HepG2 (cell line): ENCODE measurements around the gene VSIG2. TPM values are rescaled to one million over a fixed set of nuclear protein-coding genes. Genes with fewer than 3 reads are reported as not detected.

Experiments used
- ETV6 ChIP-seq: sonication (generic); formaldehyde crosslinking; conservative IDR thresholded peaks from 2 replicates; pipeline ENCODE4 v1.4.0; 2020; ENCODE audit warnings: missing genetic modification reagents
- HCFC1 ChIP-seq: fragments of 150-350 bp; IDR thresholded peaks from 2 replicates; pipeline ENCODE4 v1.6.1; 2014; ENCODE audit warnings: low read depth, low read length
- HNRNPK ChIP-seq: fragments of 200-400 bp; formaldehyde crosslinking; IDR thresholded peaks from 2 replicates; pipeline ENCODE4 v1.6.1; 2018; ENCODE audit warnings: low read length, low read depth, moderate library complexity, mild to moderate bottlenecking; ENCODE audit not compliant: poor library complexity, severe bottlenecking
- IKZF5 ChIP-seq: IDR thresholded peaks from 2 replicates; pipeline ENCODE4 v1.6.1; 2018; ENCODE audit warnings: missing genetic modification reagents, mild to moderate bottlenecking, missing compliant biosample characterization
- JDP2 ChIP-seq: sonication (generic); formaldehyde crosslinking; IDR thresholded peaks from 2 replicates; pipeline ENCODE4 v1.8.1; 2022; ENCODE audit warnings: missing genetic modification reagents, borderline replicate concordance
- MAF1 ChIP-seq: sonication (generic); formaldehyde crosslinking; IDR thresholded peaks from 2 replicates; pipeline ENCODE4 v1.5.0; 2020; ENCODE audit warnings: missing genetic modification reagents, borderline replicate concordance
- NFE2L2 ChIP-seq: fragments of 150-350 bp; IDR thresholded peaks from 2 replicates; pipeline ENCODE4 v1.6.1; 2014; ENCODE audit warnings: low read length
- NR0B2 ChIP-seq: sonication (generic); formaldehyde crosslinking; IDR thresholded peaks from 2 replicates; pipeline ENCODE4 v1.4.0; 2020; ENCODE audit warnings: mild to moderate bottlenecking, missing genetic modification reagents
- POGK ChIP-seq: sonication (generic); formaldehyde crosslinking; conservative IDR thresholded peaks from 2 replicates; pipeline ENCODE4 v1.8.0; 2022; ENCODE audit warnings: mild to moderate bottlenecking, moderate library complexity, missing genetic modification reagents
- POGZ ChIP-seq: sonication (generic); formaldehyde crosslinking; IDR thresholded peaks from 2 replicates; pipeline ENCODE4 v1.4.0; 2020; ENCODE audit warnings: mild to moderate bottlenecking, missing genetic modification reagents
- SMYD3 ChIP-seq: sonication (generic); formaldehyde crosslinking; IDR thresholded peaks from 2 replicates; pipeline ENCODE4 v1.8.1; 2023; ENCODE audit warnings: mild to moderate bottlenecking, missing genetic modification reagents
- TRIM22 ChIP-seq: fragments of 450-650 bp; IDR thresholded peaks from 2 replicates; pipeline ENCODE4 v1.6.1; 2017
- YEATS4 ChIP-seq: sonication (generic); formaldehyde crosslinking; IDR thresholded peaks from 2 replicates; pipeline ENCODE4 v1.4.0; 2020; ENCODE audit warnings: missing genetic modification reagents, borderline replicate concordance
- ZBTB25 ChIP-seq: IDR thresholded peaks from 2 replicates; pipeline ENCODE4 v1.6.1; 2018; ENCODE audit warnings: missing genetic modification reagents
- ZNF367 ChIP-seq: sonication (generic); formaldehyde crosslinking; IDR thresholded peaks from 2 replicates; pipeline ENCODE4 v1.4.0; 2020; ENCODE audit warnings: missing genetic modification reagents, borderline replicate concordance
- ZNF7 ChIP-seq: IDR thresholded peaks from 2 replicates; pipeline ENCODE4 v1.6.1; 2016; ENCODE audit warnings: missing biosample characterization, missing genetic modification reagents
- ZNF747 ChIP-seq: sonication (generic); formaldehyde crosslinking; IDR thresholded peaks from 2 replicates; pipeline ENCODE4 v1.8.1; 2023; ENCODE audit warnings: missing genetic modification reagents, mild to moderate bottlenecking, borderline replicate concordance
- ZNF782 ChIP-seq: sonication (generic); formaldehyde crosslinking; IDR thresholded peaks from 2 replicates; pipeline ENCODE4 v1.4.0; 2020; ENCODE audit warnings: missing genetic modification reagents, mild to moderate bottlenecking, borderline replicate concordance
- ZSCAN31 ChIP-seq: sonication (generic); formaldehyde crosslinking; IDR thresholded peaks from 2 replicates; pipeline ENCODE4 v1.5.0; 2020; ENCODE audit warnings: low read depth, mild to moderate bottlenecking, missing genetic modification reagents
- polyA plus RNA-seq, 8 experiments: library from polyadenylated mRNA; depleted of rRNA in 3 of 8; stranded (reverse) in 7 of 8; unstranded in 1 of 8; fragments of >200 nt; fragmentation: Illumina TruSeq in 4 of 8; extraction: Trizol in 4 of 8; gene quantifications; 2 replicates each; pipeline versions ENCODE4 v1.2.1 to v1.2.3, GENCODE V29; 2011 to 2016; ENCODE audit warnings: low read depth in 4 of 8, missing spikeins in 1 of 8, mixed read lengths in 1 of 8; ENCODE audit not compliant: insufficient read depth in 1 of 8
- total RNA-seq, 5 experiments: library from RNA; depleted of rRNA; stranded (reverse); fragments of >200 nt; fragmentation: Illumina TruSeq; extraction: Trizol; gene quantifications; 2 replicates each; pipeline ENCODE4 v1.2.3, GENCODE V29; 2016; ENCODE audit warnings: low read depth in 1 of 5

The VSIG2 gene
- total and polyA plus RNA-seq, 2 of the 13 experiments (the other 11 are each of a cell fraction or from before 2014, with no cell fraction given) = 0.80 to 2.7 TPM

GRCh38 chr11:124758355-124759265, 6.6 kb upstream of the VSIG2 start (continued):
- no peak for TF ChIP-seq ZNF747 (CRISPR knock-in tag)
- TF ChIP-seq HCFC1 = no peak
- TF ChIP-seq POGZ (CRISPR knock-in tag) = no peak; the same call in none of the 2 replicates
- 0 out of 2 replicates have a peak, but pooled peaks have one; percentile 35 for TF ChIP-seq ZSCAN31 (CRISPR knock-in tag)
- TF ChIP-seq ZNF7 (CRISPR knock-in tag) = no peak
- TF ChIP-seq IKZF5 (CRISPR knock-in tag) = 0 out of 2 replicates have a peak, but pooled peaks have one; percentile 17
- no peak for TF ChIP-seq ZNF782 (CRISPR knock-in tag)
- TF ChIP-seq NR0B2 = 0 out of 2 replicates have a peak, but pooled peaks have one; percentile 36
- no peak for TF ChIP-seq JDP2 (CRISPR knock-in tag)
- TF ChIP-seq ZBTB25 (CRISPR knock-in tag) = no peak
- peak; percentile 25; the same call in 1 of the 2 replicates for TF ChIP-seq YEATS4 (CRISPR knock-in tag)
- no peak for TF ChIP-seq SMYD3 (CRISPR knock-in tag)
- no peak for TF ChIP-seq TRIM22
- no peak for TF ChIP-seq MAF1 (CRISPR knock-in tag)
- TF ChIP-seq POGK = no peak
- TF ChIP-seq ETV6 (CRISPR knock-in tag) = no peak
- TF ChIP-seq NFE2L2 = no peak
- no peak for TF ChIP-seq ZNF367 (CRISPR knock-in tag)
- no peak for TF ChIP-seq HNRNPK
